Lower leg skin (tissue), 3 donors: ENCODE results near the gene ACTN4.

Experiments
- POLR2A ChIP-seq, 2 donors: fragments of 450-650 bp; IDR thresholded peaks; one replicate each; pipeline ENCODE4 v1.6.1; 2016 to 2017; ENCODE audit warnings: antibody characterized with exemption in 2 of 2, mild to moderate bottlenecking in 1 of 2, moderate library complexity in 1 of 2
- TF ChIP-seq, protein P1 (sequence below), 3 donors: fragments of 450-650 bp; IDR thresholded peaks; one replicate each; pipeline ENCODE4 v1.5.1; 2016; ENCODE audit warnings: antibody characterized with exemption in 3 of 3, mild to moderate bottlenecking in 3 of 3, moderate library complexity in 2 of 3

GRCh38 chr19:38744874-38745273 is 97.4 kb downstream of the ACTN4 start:
- TF ChIP-seq, protein P1, sequence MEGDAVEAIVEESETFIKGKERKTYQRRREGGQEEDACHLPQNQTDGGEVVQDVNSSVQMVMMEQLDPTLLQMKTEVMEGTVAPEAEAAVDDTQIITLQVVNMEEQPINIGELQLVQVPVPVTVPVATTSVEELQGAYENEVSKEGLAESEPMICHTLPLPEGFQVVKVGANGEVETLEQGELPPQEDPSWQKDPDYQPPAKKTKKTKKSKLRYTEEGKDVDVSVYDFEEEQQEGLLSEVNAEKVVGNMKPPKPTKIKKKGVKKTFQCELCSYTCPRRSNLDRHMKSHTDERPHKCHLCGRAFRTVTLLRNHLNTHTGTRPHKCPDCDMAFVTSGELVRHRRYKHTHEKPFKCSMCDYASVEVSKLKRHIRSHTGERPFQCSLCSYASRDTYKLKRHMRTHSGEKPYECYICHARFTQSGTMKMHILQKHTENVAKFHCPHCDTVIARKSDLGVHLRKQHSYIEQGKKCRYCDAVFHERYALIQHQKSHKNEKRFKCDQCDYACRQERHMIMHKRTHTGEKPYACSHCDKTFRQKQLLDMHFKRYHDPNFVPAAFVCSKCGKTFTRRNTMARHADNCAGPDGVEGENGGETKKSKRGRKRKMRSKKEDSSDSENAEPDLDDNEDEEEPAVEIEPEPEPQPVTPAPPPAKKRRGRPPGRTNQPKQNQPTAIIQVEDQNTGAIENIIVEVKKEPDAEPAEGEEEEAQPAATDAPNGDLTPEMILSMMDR (IDR thresholded peaks at IDR 0.05) = no peak
- TF ChIP-seq POLR2A (IDR thresholded peaks at IDR 0.05) = no peak
